ENCODE measurements around the gene ABCA4. TPM values are rescaled to one million over a fixed set of nuclear protein-coding genes. Genes with fewer than 3 reads are reported as not detected.

The ABCA4 gene
- total RNA-seq, 1 donor from 2014 or later, result 51.7 TPM

GRCh38 chr1:94146273-94146672 lies 25.3 kb upstream of the ABCA4 start:
- no peak for DNase-seq (ENCODE audit: low spot score)
- H3K9me3 Mint-ChIP-seq (ENCODE audit: unreplicated experiment), result no peaks in the 10 kb centered on the region
- H3K36me3 Mint-ChIP-seq (ENCODE audit: low read depth, unreplicated experiment), result no peaks in the 10 kb centered on the region
- H3K27ac Mint-ChIP-seq (ENCODE audit: unreplicated experiment), result no peak overlapping the region
- TF ChIP-seq CTCF (IDR thresholded peaks at IDR 0.05; ENCODE audit: unreplicated experiment), result no peak
- H3K27me3 Mint-ChIP-seq (ENCODE audit: unreplicated experiment), result no peaks in the 10 kb centered on the region
- H3K4me3 Mint-ChIP-seq (ENCODE audit: unreplicated experiment), result no peak overlapping the region
- H3K4me1 Mint-ChIP-seq (ENCODE audit: unreplicated experiment), result peaks cover 4% of the 10 kb centered on the region

- no peak for DNase-seq (ENCODE audit: low spot score)
- H3K9me3 Mint-ChIP-seq (ENCODE audit: unreplicated experiment), result no peaks in the 10 kb centered on the region
- H3K27ac Mint-ChIP-seq (ENCODE audit: unreplicated experiment), result no peak overlapping the region
- H3K36me3 Mint-ChIP-seq (ENCODE audit: low read depth, unreplicated experiment), result no peaks in the 10 kb centered on the region
- peaks cover 4% of the 10 kb centered on the region for H3K4me1 Mint-ChIP-seq (ENCODE audit: unreplicated experiment)
- H3K4me3 Mint-ChIP-seq (ENCODE audit: unreplicated experiment), result no peak overlapping the region
- TF ChIP-seq CTCF (IDR thresholded peaks at IDR 0.05; ENCODE audit: unreplicated experiment), result no peak
- H3K27me3 Mint-ChIP-seq (ENCODE audit: unreplicated experiment), result no peaks in the 10 kb centered on the region
Observed at GRCh38 chr1:94144836-94145235, 23.9 kb upstream of the ABCA4 start.

- no peak overlapping the region for H3K27ac Mint-ChIP-seq (ENCODE audit: unreplicated experiment)
- no peaks in the 10 kb centered on the region for H3K27me3 Mint-ChIP-seq (ENCODE audit: unreplicated experiment)
- peaks cover 4% of the 10 kb centered on the region for H3K4me1 Mint-ChIP-seq (ENCODE audit: unreplicated experiment)
- DNase-seq (ENCODE audit: low spot score), result no peak
- no peaks in the 10 kb centered on the region for H3K9me3 Mint-ChIP-seq (ENCODE audit: unreplicated experiment)
- H3K4me3 Mint-ChIP-seq (ENCODE audit: unreplicated experiment), result no peak overlapping the region
- no peaks in the 10 kb centered on the region for H3K36me3 Mint-ChIP-seq (ENCODE audit: low read depth, unreplicated experiment)
- TF ChIP-seq CTCF (IDR thresholded peaks at IDR 0.05; ENCODE audit: unreplicated experiment), result no peak
Observed at GRCh38 chr1:94143809-94144176, 22.8 kb upstream of the ABCA4 start.

GRCh38 chr1:94143173-94143808 lies 22.3 kb upstream of the ABCA4 start:
- H3K27me3 Mint-ChIP-seq (ENCODE audit: unreplicated experiment), result peaks cover 2% of the 10 kb centered on the region
- H3K4me3 Mint-ChIP-seq (ENCODE audit: unreplicated experiment), result no peak overlapping the region
- no peak for DNase-seq (ENCODE audit: low spot score)
- H3K4me1 Mint-ChIP-seq (ENCODE audit: unreplicated experiment), result peaks cover 4% of the 10 kb centered on the region
- no peaks in the 10 kb centered on the region for H3K9me3 Mint-ChIP-seq (ENCODE audit: unreplicated experiment)
- no peak for TF ChIP-seq CTCF (IDR thresholded peaks at IDR 0.05; ENCODE audit: unreplicated experiment)
- H3K36me3 Mint-ChIP-seq (ENCODE audit: low read depth, unreplicated experiment), result no peaks in the 10 kb centered on the region
- H3K27ac Mint-ChIP-seq (ENCODE audit: unreplicated experiment), result no peak overlapping the region

GRCh38 chr1:94142583-94142982 lies 21.6 kb upstream of the ABCA4 start:
- Mint-ChIP-seq H3K4me1 (ENCODE audit: unreplicated experiment) (peaks cover 4% of the 10 kb centered on the region), H3K36me3 (ENCODE audit: low read depth, unreplicated experiment) (no peaks in the 10 kb centered on the region), H3K27me3 (ENCODE audit: unreplicated experiment) (peaks cover 2% of the 10 kb centered on the region), H3K4me3 (ENCODE audit: unreplicated experiment) (no peak overlapping the region), H3K27ac (ENCODE audit: unreplicated experiment) (no peak overlapping the region), H3K9me3 (ENCODE audit: unreplicated experiment) (no peaks in the 10 kb centered on the region)
- no peak for DNase-seq (ENCODE audit: low spot score)
- TF ChIP-seq CTCF (IDR thresholded peaks at IDR 0.05; ENCODE audit: unreplicated experiment), result no peak

All from endothelial cell (in vitro differentiated cells).